Stimulated activated CD8-positive, alpha-beta memory T cell treated with anti-CD3 and anti-CD28 coated beads, Interleukin-12 subunit alpha, Interleukin-12 subunit beta, amount 100 ng/mL, for 4 hours (primary cell): ENCODE measurements around the gene TRPV4.

Source experiments
- DNase-seq: peaks from one replicate; pipeline ENCODE4 v3.0.0-alpha.2; 2020; ENCODE audit warnings: low read depth

TRPV4 gene

DNA sequence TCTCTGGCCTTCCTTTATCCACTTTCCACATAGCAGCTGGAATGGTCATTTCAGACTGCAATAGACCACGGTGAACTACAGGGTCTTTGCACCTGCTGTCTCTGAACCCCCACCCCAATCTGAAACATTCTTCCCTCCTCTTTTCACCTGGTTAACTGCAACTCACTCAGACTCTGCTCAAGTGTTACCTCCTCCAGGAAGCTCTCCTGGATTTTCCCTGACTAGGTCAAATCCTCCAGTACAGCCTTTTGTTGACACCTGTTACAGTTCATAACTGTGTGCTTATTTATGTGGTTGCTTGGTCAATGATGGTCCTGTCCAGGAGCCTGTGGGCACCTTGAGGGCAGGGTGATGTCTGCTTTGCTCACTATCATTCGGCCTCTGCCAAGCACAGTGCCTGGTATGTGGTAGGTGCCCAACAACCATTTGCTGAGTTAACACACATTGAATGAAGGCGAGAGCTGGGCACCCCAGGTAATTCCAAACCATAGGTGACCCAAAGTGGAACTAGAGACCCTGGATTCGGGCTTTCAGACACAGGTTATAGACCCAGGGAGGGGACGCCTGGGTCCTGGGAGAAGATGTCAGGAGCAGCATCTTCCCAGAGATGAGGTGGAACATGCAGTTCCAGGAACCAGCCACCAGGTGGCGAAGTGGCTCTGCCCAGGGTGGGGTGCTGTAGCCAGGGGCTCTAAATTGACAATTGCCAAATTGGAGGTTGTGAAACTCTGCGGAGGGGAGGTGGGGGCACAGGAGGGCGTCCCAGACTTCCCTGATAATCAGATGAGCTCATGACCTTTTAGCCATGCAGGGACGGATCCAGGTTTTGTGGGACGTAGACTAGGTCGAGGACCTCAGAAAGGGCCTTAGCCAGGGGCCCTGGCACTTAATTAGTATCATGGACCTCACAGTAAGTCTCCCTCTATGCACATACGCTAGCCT is 28.1 kb downstream of the TRPV4 start:
- peak; percentile 36 for DNase-seq

GRCh38 chr12:109803678-109804077 is 29.5 kb downstream of the TRPV4 start:
- no peak for DNase-seq

DNA sequence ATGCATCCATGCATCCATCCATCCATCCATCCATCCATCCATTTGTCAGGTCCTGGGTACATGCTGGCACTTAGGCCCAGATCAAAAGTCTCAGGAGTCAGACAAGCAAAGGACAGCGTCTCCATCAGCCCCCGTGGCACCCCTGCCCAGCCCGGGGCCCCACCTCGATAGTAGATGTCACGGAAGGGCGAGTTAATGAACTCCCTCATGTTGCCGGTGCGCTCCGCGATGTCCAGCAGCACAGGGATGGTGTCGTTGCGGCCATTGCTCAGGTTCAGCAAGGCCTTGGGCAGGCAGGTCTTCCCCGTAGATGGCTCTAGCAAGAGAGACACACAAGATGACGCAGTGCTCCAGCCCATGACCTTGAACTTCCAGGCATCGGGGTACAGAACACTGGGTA is 30.4 kb downstream of the TRPV4 start:
- no peak for DNase-seq

DNA sequence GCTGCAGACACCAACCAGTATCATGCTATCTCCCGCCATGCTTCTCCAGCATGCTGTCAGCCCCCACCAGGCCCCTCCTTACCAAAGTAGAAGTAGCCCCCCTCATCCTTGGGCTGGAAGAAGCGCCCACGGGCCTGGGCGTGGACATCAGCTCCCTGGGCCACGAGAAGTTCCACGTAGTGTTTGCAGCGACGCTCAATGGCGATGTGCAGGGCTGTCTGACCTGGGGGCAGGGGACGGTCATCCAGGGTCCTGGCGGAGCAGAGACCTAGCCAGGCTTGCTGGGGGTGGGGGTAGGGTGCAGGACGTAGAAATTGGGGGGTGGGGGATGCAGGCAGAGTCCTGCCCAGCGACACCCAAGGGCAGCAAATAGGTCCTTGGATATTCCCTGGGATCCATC is 32.7 kb downstream of the TRPV4 start:
- DNase-seq = no peak

DNA sequence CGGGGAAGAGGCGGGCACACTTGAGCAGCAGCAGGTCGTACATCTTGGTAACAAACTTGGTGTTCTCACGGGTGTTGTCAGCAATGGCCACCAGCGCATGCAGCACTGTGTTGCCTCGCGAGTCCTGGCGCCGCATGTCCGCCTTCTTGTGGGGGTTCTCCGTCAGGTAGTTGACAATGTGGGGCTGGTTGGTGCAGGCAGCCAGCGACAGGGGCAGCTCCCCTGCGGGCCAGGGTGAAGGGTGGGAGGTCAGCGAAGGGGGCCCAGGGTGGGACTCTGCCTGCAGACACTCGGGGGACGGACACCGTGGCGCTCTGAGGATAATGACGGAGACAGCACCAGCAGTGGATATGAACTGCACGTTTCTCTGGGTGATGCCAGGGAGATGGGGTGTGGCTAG is 34.5 kb downstream of the TRPV4 start:
- no peak for DNase-seq

DNA sequence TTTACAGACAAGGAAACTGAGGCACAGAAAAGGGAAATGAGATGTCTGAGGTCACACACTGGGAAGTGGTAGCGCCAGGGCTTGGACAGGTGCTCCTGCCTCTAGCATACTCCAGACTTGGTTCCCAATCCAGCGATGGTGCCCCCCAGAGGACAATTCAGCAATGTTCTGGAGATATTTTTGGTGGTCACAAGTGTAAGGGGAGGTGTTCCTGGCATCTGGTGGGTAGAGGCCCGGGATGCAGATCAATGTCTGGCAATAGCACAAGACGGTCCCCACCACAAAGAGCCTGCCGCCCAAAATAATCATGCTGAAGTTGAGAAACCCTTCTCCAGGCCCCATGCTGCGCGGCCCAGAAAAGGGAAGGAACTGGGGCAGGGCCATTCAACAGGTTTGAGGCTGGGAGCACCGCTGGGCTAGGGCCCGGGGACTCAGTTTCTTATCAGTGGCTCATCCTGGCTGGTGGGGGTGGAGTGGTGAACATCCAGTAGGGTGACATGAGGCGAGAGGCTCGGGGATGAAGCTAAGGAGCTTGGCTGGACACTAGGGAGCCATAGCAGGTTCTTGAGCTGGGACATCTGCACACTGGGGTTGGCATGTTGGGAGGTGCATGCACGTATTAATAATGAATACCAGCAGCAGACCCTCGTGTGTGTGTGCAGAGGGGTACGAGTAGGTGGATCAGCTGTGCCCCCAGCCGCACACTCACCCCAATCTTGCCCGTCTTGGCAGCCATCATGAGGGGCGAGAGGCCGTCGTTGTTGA is 35.1 kb downstream of the TRPV4 start:
- no peak for DNase-seq

- no peak for DNase-seq
Observed at GRCh38 chr12:109796057-109796456, 37.1 kb downstream of the TRPV4 start.

DNA sequence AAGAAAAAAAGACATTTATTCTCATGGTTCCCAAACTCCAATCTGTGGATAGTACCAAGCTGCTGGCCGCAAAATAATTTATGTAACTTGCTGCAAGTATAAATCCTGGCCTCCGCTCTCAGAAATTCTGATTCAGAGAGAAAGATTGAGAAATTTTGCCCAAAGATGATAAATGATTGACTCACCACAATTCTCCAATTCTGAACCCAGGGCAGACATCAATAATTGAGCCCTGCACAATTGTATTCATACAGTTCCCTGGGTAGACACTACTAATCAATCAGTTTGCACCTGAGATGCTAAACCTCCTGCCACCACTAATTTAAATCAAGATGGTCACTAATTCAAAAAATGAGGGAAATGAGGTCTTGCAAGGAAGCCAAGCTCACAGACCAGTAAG is 38.2 kb downstream of the TRPV4 start:
- DNase-seq = no peak

DNA sequence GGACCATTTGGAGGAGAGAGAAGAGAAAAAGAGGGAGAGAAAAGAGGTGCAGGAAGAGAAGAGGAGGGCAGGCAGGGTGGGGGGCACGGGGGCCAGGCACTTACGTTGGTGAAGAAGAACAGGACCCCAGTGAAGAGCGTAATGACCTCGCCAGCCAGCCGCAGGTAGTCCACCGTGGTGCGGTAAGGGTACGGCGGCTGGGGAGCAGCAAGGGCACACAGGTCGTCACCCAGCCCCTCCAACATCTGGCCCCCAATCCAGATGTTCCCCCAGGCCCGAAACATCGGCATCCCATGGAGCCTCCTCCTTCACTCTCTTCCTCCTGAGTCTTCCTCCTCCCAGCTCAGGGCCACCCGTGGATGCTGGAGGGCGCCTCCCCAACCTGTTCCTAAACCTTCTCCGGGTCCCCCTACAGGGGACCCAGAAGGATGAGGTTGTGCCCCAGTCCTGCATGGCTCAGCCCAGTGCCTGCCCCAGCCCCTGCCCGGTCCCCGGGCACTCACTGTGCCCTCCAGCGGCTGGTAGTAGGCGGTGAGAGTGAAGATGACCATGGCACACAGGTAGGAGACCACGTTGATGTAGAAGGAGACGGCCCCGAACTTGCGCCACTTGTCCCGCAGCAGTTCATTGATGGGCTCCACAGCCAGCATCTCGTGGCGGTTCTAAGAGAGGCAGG is 39.2 kb downstream of the TRPV4 start:
- no peak for DNase-seq

DNA sequence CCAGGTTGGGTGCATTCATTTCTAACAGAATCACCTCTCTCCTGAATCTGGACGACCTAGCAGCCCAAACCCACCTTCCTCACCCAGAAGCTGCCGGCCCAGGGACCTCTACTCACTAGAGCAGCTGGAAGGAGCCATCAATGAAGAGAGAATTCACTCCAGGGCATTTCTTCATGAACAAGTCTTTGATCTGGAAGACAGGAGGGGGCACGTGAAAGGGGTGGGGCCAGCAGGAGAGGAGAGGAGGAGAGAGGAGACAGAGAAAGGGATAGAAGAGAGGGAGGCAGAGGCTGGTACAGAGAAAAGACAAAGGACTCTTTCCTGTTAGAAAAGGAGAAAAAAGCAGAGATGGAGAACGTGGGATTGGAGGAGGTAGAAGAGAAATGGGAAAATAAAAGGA is 39.8 kb downstream of the TRPV4 start:
- no peak for DNase-seq

GRCh38 chr12:109792992-109793391 is 40.2 kb downstream of the TRPV4 start:
- no peak for DNase-seq

DNA sequence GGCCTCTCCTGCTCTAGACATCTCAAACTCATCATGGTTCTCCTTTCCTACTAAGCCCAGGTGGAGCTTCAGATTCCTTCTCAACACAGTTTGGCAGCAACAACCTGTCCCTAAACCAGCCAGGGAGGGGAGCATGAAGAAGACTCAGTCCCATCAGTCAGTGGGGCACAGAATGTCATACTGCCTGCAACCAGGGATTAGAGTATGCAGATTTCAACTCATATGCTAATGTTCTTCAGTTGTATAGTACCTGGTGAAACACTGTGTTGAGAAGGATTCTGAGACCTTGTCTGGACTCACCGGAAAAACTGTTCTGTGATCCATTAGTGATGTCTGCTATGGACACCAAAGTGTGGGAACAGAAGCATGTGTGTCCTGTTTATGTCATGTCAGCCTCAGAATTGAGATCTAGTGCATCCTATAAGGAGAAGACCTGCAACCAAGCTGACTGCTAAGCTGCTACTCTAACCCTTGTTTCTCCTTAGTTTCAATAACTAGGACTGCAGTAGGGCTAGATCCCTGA is 43.6 kb downstream of the TRPV4 start:
- no peak for DNase-seq

DNA sequence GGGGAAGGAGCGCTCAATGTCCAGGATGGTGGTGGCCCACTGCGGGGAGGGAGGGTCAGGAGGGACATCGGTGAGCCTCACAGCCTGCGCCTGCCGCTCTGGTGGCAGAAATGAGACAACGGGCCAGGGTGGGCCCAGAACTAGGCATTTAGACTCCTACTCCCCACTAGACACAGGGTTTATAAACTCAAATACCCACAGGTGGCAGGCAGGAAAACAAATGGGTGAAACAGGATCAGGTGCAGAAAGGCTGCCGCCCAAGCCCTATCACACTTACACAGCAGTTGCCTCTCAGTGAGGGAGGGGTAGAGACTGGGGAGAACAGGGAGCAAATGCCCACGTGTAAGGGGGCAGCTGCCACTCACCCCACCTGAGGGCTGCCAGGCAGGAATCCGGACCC is 46.4 kb downstream of the TRPV4 start:
- no peak for DNase-seq

DNA sequence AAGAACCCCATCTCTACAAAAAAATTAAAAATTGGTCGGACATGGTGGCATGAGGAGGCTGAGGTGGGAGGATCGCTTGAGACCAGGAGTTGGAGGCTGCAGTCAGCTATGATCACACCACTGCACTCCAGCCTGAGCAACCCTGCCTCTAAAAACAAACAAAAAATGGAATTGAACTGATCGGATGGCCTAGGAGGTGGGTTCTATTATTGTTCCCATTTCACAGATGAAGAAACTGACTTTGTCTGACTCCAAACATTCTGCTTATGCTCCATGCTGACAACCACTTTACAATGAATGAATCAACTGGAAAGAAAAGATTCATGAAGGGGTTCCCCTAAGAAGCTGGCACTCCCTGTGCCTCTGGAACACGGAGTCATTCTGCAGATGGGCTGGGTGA is 47.3 kb downstream of the TRPV4 start:
- DNase-seq = no peak

- no peak for DNase-seq
Observed at GRCh38 chr12:109783965-109784244, 49.3 kb downstream of the TRPV4 start.

GRCh38 chr12:109783135-109783964 is 49.8 kb downstream of the TRPV4 start:
- no peak for DNase-seq

DNA sequence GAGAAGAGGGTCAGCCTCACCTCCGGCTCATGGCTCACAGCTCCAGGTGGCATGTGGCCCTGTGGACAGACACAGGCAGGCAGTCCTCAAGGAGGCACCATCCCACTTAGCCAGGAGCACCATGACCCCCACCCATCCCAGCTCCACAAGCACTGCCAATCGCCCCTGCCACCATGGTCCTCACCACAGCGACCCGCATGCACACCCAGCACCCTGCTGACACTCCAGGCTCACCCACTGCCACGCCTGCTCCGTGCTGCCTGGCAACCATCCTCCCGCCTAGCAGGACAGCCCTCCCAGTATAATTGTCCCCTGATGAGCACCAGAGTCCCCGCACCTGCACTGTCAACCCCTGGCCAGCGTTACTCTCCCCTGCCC is 50.9 kb downstream of the TRPV4 start:
- no peak for DNase-seq

GRCh38 chr12:109781668-109782325 is 51.4 kb downstream of the TRPV4 start:
- DNase-seq = no peak

- DNase-seq = no peak
Observed at GRCh38 chr12:109779382-109779781, 53.8 kb downstream of the TRPV4 start.

DNA sequence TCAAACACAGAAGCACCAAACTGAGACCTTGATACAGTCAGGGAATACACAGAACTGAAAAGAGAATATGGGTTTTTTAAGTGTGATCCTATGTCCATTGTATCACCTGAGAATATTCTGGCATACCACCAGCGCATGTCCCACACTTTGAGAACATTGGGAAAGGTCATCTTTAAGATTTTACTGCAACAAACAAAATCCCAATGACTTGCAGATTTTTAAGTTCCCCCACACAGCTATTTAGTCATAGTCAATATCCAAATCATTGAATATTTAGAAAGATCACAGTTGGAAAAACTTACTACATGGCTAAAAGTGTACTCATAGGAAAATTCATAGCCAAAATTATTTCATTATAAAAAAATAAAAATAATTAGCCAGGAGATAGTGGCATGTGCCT is 54.5 kb downstream of the TRPV4 start:
- DNase-seq = no peak

DNA sequence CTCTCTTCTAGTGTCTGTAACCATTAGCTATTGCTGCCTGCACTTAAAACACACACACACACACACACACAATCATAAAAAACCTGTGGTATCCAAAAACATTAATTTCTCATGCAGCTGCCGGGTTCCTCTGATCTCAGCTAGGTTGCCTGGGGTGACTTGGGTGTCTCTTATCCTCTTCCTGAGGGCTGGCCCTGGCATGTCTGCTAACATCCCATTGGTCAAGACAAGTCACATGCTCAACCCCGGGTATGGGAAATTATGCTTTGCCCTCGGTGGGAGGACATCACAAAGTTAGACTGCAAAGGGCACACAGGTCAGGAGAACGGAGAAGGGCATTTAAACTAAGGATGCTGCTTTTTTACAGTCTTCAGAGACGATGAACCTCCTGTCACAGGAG is 55.7 kb downstream of the TRPV4 start:
- DNase-seq = no peak
